Measurements from ENCODE around the gene CIITA. TPM values are rescaled to one million over a fixed set of nuclear protein-coding genes. Genes with fewer than 3 reads are reported as not detected.
"Not testable (repeated sequence)": the region's sequence is repeated elsewhere in the genome, so short reads cannot be mapped to it uniquely, and the experiment has no call there.

CIITA gene
- total and polyA plus RNA-seq, 9 donors, result 0.98 to 3.7 (median 1.5) TPM

DNA sequence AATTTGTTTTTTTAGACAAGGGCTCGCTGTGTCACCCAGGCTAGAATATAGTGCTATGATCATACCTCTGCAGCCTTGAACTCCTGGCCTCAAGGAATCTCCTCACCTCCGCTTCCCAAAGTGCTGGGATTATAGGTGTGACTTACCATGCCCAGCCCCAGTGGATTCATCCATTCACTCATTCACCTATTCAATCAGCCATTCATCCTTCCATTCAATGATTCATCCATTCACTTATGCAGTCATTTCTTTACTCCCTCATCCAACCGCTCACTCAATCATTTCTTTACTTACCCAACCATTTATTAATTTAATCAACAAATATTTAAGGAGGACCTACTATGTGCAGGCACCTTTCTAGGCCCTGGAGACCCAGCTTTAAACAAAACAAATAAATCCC lies 39.5 kb downstream of the CIITA start:
- peaks cover 20% of the 10 kb centered on the region for H3K4me1 ChIP-seq (ENCODE audit: control insufficient read depth, insufficient read depth, low read length)
- DNase-seq, result no peak
- no peak overlapping the region for H3K27ac ChIP-seq (ENCODE audit: low read length)
- no peaks in the 10 kb centered on the region for H3K9me3 ChIP-seq (replicated peaks; ENCODE audit: control insufficient read depth, low read depth, low read length)
- H3K4me3 ChIP-seq (ENCODE audit: low read length), result no peak overlapping the region
- WGBS (ENCODE audit: insufficient coverage), result 50% methylated on average over 2 of the region's 3 CpGs
- peaks cover 2% of the 10 kb centered on the region for H3K36me3 ChIP-seq (ENCODE audit: control insufficient read depth, insufficient read depth, low read length)
- H3K27me3 ChIP-seq (ENCODE audit: control insufficient read depth, insufficient read depth, low read length), result no peaks in the 10 kb centered on the region

DNA sequence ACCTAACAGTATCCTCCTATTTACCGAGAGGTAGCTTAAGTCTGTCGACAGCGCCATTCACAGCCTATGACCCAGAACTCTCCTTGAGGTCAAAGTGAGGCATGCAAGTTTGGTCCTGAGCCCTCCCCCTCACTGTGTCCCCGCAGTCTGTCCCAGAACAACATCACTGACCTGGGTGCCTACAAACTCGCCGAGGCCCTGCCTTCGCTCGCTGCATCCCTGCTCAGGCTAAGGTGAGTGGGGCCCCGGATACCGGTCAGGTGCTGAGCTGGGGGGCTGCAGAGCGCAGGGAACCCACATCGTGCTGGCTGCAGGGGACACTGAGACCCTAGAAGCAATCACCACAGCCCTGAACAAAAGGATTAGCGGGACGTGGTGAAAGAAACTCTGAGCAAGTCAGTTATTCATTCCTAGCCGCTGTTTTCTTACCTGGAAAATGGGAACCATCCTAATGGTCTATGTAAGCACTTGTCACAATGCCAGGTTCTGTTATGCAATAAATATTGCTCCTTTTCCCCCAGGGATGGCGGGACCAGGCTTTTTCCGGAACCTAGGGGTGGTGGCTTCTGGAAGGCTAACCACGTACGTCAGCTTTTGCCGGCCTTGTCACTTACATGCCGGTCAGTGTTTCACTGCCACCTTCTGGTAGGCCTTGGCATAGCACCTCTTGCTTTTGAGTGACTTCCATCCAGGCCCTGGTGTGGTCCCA lies 41.4 kb downstream of the CIITA start:
- Histone ChIP-seq H3K27me3 (ENCODE audit: control insufficient read depth, insufficient read depth, low read length) (no peaks in the 10 kb centered on the region), H3K4me1 (ENCODE audit: control insufficient read depth, insufficient read depth, low read length) (peaks cover 37% of the 10 kb centered on the region), H3K4me3 (ENCODE audit: low read length) (no peak overlapping the region), H3K27ac (ENCODE audit: low read length) (no peak overlapping the region), H3K36me3 (ENCODE audit: control insufficient read depth, insufficient read depth, low read length) (peaks cover 6% of the 10 kb centered on the region), H3K9me3 (replicated peaks; ENCODE audit: control insufficient read depth, low read depth, low read length) (no peaks in the 10 kb centered on the region)
- peak; percentile 96 for DNase-seq
- 37% methylated on average over 20 of the region's 21 CpGs for WGBS (ENCODE audit: insufficient coverage)

DNA sequence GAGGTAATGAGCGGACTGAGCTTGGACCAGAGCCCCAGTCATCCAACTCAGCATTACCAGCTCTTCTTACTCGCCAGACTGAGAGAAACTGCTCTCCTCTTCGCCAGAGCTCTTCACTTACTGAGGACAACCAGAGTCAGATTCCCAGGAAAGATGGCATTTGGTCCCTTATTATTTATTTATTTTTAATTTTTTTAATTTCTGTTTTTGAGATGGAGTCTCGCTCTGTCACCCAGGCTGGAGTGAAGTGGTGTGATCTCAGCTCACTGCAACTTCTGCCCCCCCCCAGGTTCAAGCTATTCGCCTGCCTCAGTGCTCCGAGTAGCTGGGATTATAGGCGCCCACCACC lies 42.0 kb downstream of the CIITA start:
- Histone ChIP-seq H3K4me1 (ENCODE audit: control insufficient read depth, insufficient read depth, low read length) (peaks cover 42% of the 10 kb centered on the region), H3K4me3 (ENCODE audit: low read length) (no peak overlapping the region), H3K9me3 (replicated peaks; ENCODE audit: control insufficient read depth, low read depth, low read length) (no peaks in the 10 kb centered on the region), H3K27ac (ENCODE audit: low read length) (no peak overlapping the region), H3K36me3 (ENCODE audit: control insufficient read depth, insufficient read depth, low read length) (peaks cover 6% of the 10 kb centered on the region), H3K27me3 (ENCODE audit: control insufficient read depth, insufficient read depth, low read length) (no peaks in the 10 kb centered on the region)
- DNase-seq, result no peak
- WGBS (ENCODE audit: insufficient coverage), result 40% methylated on average over 1 of the region's 7 CpGs

DNA sequence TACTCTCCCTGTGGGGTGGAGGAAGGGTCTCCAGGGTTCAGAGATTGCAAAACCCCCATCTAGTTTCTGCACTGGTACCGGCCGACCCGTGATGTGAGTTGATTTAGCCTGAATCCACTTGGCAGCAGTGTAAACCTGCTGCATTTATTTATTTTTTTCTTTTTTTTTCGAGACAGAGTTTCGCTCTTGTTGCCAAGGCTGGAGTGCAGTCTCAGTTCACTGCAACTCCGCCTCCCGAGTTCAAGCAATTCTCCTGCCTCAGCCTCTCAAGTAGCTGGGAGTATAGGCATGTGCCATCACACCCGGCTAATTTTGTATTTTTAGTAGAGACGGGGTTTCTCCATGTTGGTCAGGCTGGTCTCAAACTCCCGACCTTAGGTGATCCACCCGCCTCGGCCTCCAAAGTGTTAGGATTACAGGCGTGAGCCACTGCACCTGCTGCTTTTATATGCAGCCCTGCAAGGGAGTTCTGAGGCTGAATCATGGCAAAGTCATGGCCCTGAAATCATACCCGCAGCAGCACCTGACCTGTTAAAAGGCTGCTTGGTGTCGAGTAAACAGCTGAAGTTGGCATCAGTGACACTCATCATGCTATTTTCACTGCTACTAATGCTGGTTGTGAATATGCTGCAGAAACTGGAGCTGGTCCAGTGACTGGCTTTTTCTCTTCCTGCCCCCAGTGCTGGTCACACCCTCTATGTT lies 43.9 kb downstream of the CIITA start:
- WGBS (ENCODE audit: insufficient coverage), result 74% methylated on average over 8 of the region's 15 CpGs
- no peaks in the 10 kb centered on the region for H3K9me3 ChIP-seq (replicated peaks; ENCODE audit: control insufficient read depth, low read depth, low read length)
- peaks cover 17% of the 10 kb centered on the region for H3K36me3 ChIP-seq (ENCODE audit: control insufficient read depth, insufficient read depth, low read length)
- peak; percentile 79 for DNase-seq
- H3K4me3 ChIP-seq (ENCODE audit: low read length), result no peak overlapping the region
- peaks cover 51% of the 10 kb centered on the region for H3K4me1 ChIP-seq (ENCODE audit: control insufficient read depth, insufficient read depth, low read length)
- H3K27ac ChIP-seq (ENCODE audit: low read length), result peak overlapping the region; percentile 71
- H3K27me3 ChIP-seq (ENCODE audit: control insufficient read depth, insufficient read depth, low read length), result no peaks in the 10 kb centered on the region

DNA sequence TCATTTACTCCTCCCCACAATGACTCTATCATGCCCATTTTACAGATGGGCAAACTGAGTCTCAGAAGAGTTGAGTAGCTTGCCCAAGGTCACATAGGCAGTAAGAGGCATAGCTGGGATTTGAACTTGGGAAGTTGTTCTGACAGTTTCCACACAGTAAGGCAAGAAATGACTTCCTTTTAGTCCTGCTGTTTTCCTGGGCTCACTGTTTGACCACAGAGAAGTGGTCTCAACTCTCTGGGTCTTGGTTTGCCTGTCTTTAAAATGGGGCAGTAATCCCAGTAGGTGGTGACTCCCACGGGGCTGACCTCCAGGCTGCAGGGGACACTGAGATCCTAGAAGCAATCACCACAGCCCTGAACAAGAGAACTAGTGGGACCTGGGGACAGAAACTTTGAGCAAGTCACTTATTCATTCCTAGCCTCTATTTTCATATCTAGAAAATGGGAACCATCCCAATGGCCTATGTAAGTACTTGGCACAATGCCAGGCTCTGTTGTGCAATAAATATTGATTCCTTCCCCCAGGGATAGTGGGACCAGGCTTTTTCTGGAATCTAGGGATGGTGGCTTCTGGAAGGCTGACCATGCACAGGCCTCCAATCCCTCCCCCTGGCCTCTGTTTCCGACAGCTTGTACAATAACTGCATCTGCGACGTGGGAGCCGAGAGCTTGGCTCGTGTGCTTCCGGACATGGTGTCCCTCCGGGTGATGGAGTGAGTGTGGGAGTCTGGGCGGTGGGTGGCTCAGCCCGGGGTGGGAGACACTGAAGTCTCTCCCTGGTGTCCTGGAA lies 44.7 kb downstream of the CIITA start:
- 79% methylated on average over 7 of the region's 10 CpGs for WGBS (ENCODE audit: insufficient coverage)
- H3K27ac ChIP-seq (ENCODE audit: low read length), result peak overlapping the region; percentile 71
- DNase-seq, result peak; percentile 59
- H3K36me3 ChIP-seq (ENCODE audit: control insufficient read depth, insufficient read depth, low read length), result peaks cover 23% of the 10 kb centered on the region
- H3K9me3 ChIP-seq (replicated peaks; ENCODE audit: control insufficient read depth, low read depth, low read length), result no peaks in the 10 kb centered on the region
- peaks cover 51% of the 10 kb centered on the region for H3K4me1 ChIP-seq (ENCODE audit: control insufficient read depth, insufficient read depth, low read length)
- no peaks in the 10 kb centered on the region for H3K27me3 ChIP-seq (ENCODE audit: control insufficient read depth, insufficient read depth, low read length)
- H3K4me3 ChIP-seq (ENCODE audit: low read length), result no peak overlapping the region

DNA sequence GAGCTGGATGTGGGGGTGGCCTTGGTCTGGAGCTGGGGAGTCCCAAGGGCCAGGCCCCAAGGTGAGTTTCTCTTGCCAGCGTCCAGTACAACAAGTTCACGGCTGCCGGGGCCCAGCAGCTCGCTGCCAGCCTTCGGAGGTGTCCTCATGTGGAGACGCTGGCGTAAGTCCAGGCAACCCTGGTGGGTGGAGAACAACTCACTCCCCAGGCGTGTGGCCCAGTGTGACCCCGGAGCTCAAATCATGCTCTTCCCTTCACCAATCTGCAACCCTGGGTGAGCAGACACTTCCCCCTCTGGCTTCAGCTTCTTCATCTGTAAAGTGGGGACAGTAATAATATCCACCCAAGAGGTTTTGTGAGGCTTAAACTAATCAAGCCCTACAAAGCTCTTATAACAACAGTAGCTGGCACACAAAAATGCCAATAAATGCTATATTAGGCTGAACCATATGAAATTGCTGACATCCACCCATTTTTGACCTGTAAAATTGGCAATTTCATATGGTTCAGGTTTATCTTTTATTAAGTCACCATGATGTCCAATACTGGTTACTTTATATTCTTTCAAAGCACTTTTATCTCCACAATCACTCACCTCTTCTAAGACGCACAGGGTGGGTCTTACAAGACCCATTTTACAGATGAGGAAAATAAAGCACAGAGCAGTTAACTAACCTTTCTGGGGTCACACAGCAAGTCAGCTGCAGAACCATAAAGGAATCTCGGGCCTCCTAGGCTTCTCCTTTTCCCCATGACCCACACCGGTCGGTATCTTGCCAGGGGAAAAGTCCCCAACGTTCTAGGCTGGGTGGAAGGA lies 45.5 kb downstream of the CIITA start:
- peaks cover 31% of the 10 kb centered on the region for H3K36me3 ChIP-seq (ENCODE audit: control insufficient read depth, insufficient read depth, low read length)
- 65% methylated on average over 6 of the region's 14 CpGs for WGBS (ENCODE audit: insufficient coverage)
- no peak overlapping the region for H3K4me3 ChIP-seq (ENCODE audit: low read length)
- H3K4me1 ChIP-seq (ENCODE audit: control insufficient read depth, insufficient read depth, low read length), result peaks cover 51% of the 10 kb centered on the region
- H3K27ac ChIP-seq (ENCODE audit: low read length), result peak overlapping the region; percentile 76
- no peaks in the 10 kb centered on the region for H3K27me3 ChIP-seq (ENCODE audit: control insufficient read depth, insufficient read depth, low read length)
- DNase-seq, result peak; percentile 57
- H3K9me3 ChIP-seq (replicated peaks; ENCODE audit: control insufficient read depth, low read depth, low read length), result no peaks in the 10 kb centered on the region

DNA sequence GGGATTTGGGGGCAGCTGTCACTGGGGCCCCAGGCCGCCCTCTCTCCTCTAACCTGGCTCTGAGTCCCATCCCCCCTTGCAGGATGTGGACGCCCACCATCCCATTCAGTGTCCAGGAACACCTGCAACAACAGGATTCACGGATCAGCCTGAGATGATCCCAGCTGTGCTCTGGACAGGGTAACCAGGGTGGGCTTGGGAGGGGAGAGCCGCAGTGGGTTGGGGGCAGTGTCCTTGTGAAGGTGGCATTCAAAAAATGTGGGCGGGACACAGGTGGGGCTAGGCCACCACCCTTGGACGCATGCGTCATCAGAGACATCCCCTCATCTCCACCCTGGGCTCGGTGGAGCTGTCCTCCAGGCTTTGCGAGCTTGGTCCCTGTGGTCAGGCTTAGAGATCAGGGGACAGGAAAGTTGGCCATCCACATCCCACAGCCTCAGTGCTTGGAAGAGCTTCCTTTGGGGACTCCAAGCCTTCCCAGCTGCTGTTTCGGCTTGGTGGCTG lies 46.2 kb downstream of the CIITA start:
- Histone ChIP-seq H3K4me1 (ENCODE audit: control insufficient read depth, insufficient read depth, low read length) (peaks cover 51% of the 10 kb centered on the region), H3K27ac (ENCODE audit: low read length) (peak overlapping the region; percentile 76)
- no peak for DNase-seq

DNA sequence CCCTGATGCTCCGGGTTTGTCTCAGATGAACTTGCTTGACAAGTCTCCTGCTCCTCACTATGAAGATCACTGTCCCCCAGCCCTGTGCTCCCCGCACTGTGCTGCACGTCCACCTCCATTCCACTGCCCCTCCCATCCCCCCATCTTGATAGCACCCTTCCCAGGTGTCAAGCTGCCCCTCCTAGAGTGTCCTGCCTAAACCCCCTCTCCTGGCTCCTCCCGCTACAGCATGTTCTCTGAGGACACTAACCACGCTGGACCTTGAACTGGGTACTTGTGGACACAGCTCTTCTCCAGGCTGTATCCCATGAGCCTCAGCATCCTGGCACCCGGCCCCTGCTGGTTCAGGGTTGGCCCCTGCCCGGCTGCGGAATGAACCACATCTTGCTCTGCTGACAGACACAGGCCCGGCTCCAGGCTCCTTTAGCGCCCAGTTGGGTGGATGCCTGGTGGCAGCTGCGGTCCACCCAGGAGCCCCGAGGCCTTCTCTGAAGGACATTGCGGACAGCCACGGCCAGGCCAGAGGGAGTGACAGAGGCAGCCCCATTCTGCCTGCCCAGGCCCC lies 46.7 kb downstream of the CIITA start:
- WGBS (ENCODE audit: insufficient coverage), result 69% methylated on average over 13 of the region's 14 CpGs
- DNase-seq, result peak; percentile 69
- H3K27ac ChIP-seq (ENCODE audit: low read length), result peak overlapping the region; percentile 76
- H3K9me3 ChIP-seq (replicated peaks; ENCODE audit: control insufficient read depth, low read depth, low read length), result no peaks in the 10 kb centered on the region
- no peaks in the 10 kb centered on the region for H3K27me3 ChIP-seq (ENCODE audit: control insufficient read depth, insufficient read depth, low read length)
- peaks cover 46% of the 10 kb centered on the region for H3K4me1 ChIP-seq (ENCODE audit: control insufficient read depth, insufficient read depth, low read length)
- no peak overlapping the region for H3K4me3 ChIP-seq (ENCODE audit: low read length)
- peaks cover 41% of the 10 kb centered on the region for H3K36me3 ChIP-seq (ENCODE audit: control insufficient read depth, insufficient read depth, low read length)

More for the DNA sequence above, 46.2 kb downstream of the CIITA start:
- Histone ChIP-seq H3K27me3 (ENCODE audit: control insufficient read depth, insufficient read depth, low read length) (no peaks in the 10 kb centered on the region), H3K36me3 (ENCODE audit: control insufficient read depth, insufficient read depth, low read length) (peaks cover 38% of the 10 kb centered on the region), H3K9me3 (replicated peaks; ENCODE audit: control insufficient read depth, low read depth, low read length) (no peaks in the 10 kb centered on the region), H3K4me3 (ENCODE audit: low read length) (no peak overlapping the region)
- WGBS (ENCODE audit: insufficient coverage), result 72% methylated on average over 3 of the region's 10 CpGs

DNA sequence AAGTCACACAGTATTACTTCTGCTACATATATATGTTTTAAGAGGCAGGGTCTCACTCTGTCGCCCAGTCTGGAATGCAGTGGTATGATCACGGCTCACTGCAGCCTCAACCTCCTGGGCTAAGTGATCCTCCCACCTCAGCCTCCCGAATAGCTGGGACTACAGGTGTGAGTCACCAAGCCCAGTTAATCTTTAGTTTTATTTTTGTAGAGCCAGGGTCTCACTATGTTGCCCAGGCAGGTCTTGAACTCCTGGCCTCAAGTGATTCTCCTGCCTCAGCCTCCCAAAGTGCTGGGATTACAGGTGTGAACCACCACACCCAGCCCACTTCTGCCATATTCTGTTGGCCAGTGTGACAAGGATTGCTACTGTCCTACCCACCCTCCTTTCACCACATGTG lies 48.3 kb downstream of the CIITA start:
- H3K27me3 ChIP-seq (ENCODE audit: control insufficient read depth, insufficient read depth, low read length); H3K27ac ChIP-seq (ENCODE audit: low read length); H3K4me3 ChIP-seq (ENCODE audit: low read length); DNase-seq; H3K9me3 ChIP-seq (replicated peaks; ENCODE audit: control insufficient read depth, low read depth, low read length): not testable (repeated sequence)
- WGBS (ENCODE audit: insufficient coverage), result 100% methylated on average over 2 of the region's 3 CpGs
- peaks cover 55% of the 10 kb centered on the region for H3K36me3 ChIP-seq (ENCODE audit: control insufficient read depth, insufficient read depth, low read length)
- peaks cover 43% of the 10 kb centered on the region for H3K4me1 ChIP-seq (ENCODE audit: control insufficient read depth, insufficient read depth, low read length)

Measured in muscle of leg (tissue), 11 donors.